GM21786 (cell line): ENCODE data around the gene ITLN2.
"Not testable (repeated sequence)": the region's sequence is repeated elsewhere in the genome, so short reads cannot be mapped to it uniquely, and the experiment has no call there.

Experiments
- ATAC-seq: cut with Tn5 transposase; IDR thresholded peaks from one replicate; pipeline ENCODE4 v1.9.1; 2021; ENCODE audit not compliant: unreplicated experiment

The ITLN2 gene

DNA sequence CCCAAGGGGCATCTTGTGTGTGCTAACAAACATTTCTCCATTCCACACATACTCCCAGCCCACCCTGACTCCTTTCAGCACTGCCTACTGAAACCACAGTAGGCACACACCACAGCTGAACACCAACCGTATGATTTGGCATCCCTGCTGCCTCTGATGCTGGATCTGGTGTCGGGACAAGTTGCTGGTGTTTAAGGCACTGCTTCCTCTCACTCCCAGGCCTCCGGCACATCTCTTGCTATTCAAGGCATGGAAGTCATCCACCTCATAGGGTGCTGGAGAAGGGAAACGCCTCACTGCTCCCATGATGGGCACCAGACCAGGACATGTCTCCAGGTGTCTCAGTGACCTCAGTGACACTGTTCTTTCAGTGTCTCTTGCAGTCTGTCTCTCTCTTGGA is 2.4 kb upstream of the ITLN2 start:
- no peak for ATAC-seq

DNA sequence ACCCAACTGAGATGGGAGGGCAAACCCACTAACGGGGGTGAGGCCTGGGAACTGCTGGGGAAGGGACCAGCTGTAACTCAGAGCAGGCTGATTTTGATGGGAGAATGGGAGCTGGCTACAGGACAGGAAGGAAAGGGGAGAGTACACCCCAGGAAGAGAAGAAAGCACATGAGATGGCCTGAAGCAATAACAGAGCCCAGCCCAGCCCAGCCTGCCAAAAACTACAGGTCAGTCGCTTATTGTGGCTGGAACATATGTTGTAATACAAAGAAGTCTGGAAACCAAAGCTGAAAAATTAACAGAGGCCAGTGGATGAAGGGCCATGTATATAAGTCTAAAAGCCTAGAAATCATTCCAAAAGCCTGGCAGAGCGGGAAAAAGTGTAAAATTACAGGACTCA is 1.6 kb downstream of the ITLN2 start:
- no peak for ATAC-seq

DNA sequence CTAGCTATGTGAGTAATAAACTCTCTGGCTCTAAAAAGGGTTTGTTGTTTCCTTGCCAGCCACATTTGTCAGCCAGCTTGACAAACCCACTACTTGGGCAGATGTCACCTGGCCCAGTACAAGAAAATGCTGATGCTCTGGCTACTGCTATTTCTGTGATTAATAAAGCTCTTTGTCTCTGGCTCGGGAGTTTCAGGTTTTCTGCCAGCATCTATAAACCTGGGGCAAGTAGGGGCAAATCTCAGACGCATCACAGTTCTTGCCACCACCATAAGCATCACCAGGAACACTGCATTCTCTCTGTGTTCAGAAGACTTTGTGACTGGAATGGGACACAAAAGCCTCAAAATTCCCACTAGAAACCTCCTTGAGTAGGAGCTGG is 2.5 kb downstream of the ITLN2 start:
- no peak for ATAC-seq

DNA sequence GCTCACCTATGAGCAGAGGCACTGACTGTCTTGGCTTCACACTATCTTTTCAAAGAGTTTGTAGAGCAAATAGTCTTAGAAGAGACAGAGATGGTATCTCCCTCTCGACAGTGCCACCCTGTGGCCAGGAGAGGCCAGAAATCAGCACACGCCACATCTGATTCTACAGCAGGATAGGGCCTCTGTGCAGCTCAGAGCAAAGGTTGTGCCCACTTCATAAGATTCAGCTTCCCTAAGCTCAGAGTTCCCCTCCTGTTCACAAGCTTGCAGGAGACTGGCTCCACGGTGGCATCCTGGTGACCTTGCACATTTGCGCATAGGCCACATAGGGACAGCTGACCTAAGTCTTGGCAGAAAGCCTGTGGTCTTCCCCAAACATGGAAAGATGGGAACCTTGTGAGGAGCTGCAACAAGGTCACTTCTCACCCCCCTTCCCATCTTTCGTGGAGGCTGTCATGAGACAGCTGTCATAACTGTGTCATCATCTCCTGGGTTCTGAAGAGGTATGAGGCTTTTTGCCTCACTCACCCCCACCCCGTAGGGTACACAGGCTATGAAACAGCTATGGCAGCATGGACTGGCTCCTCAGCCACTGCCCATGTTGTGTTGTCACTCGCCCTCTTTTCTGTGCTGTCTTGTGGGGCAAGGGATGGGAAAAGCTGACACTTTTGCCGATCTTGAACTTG is 3.0 kb downstream of the ITLN2 start:
- no peak for ATAC-seq

- ATAC-seq = no peak
Observed at GRCh38 chr1:160950657-160951056, 4.0 kb downstream of the ITLN2 start.

- no peak for ATAC-seq
Observed at GRCh38 chr1:160949881-160950280, 4.7 kb downstream of the ITLN2 start.

DNA sequence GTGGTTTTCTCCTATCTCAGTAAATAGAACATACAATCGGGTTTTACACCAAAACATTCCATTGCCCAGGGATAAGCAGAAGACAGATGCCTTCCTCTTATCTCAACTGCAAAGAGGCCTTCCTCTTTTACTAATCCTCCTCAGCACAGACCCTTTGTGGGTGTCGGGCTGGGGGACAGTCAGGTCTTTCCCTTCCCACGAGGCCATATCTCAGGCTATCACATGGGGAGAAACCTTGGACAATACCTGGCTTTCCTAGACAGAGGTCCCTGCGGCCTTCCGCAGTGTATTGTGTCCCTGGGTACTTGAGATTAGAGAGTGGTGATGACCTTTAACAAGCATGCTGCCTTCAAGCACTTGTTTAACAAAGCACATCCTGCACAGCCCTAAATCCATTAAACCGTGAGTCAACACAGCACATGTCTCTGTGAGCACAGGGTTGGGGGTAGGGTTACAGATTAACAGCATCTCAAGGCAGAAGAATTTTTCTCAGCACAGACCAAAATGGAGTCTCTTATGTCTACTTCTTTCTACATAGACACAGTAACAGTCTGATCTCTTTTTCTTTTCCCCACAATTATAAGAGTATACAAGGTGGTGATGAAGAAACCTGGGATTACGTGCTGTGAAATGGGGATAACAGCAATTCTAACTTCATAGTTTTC is 5.3 kb downstream of the ITLN2 start:
- ATAC-seq = not testable (repeated sequence)

- not testable (repeated sequence) for ATAC-seq
Observed at GRCh38 chr1:160947174-160947759, 7.3 kb downstream of the ITLN2 start.

DNA sequence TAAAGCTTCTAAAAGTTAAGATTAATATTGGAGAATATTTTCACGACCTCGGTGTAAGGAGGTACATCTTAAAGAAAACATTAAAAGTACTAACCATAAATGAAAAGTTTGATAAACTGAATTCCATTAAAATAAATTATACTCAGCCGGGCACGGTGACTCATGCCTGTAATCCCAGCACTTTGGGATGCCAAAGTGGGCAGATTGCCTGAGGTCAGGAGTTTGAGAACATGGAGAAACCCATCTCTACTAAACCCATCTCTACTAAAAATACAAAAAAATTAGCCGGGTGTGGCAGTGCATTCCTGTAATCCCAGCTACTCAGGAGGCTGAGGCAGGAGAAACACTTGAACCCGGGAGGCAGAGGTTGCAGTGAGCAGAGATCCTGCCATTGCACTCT is 8.7 kb downstream of the ITLN2 start:
- ATAC-seq = not testable (repeated sequence)

GRCh38 chr1:160945079-160945478 is 9.5 kb downstream of the ITLN2 start:
- ATAC-seq = no peak

GRCh38 chr1:160942926-160943325 is 11.7 kb downstream of the ITLN2 start:
- no peak for ATAC-seq

DNA sequence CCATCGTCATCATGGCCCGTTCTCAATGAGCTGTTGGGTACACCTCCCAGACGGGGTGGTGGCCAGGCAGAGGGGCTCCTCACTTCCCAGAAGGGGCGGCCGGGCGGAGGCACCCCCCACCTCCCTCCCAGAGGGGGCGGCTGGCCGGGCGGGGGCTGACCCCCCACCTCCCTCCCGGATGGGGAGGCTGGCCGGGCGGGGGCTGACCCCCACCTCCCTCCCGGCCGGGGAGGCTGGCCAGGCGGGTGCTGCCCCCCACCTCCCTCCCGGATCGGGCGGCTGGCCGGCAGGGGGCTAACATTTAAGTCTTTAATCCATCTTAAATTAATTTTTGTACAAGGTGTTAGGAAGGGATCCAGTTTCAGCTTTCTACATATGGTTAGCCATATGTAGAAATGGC is 17.9 kb downstream of the ITLN2 start:
- not testable (repeated sequence) for ATAC-seq

DNA sequence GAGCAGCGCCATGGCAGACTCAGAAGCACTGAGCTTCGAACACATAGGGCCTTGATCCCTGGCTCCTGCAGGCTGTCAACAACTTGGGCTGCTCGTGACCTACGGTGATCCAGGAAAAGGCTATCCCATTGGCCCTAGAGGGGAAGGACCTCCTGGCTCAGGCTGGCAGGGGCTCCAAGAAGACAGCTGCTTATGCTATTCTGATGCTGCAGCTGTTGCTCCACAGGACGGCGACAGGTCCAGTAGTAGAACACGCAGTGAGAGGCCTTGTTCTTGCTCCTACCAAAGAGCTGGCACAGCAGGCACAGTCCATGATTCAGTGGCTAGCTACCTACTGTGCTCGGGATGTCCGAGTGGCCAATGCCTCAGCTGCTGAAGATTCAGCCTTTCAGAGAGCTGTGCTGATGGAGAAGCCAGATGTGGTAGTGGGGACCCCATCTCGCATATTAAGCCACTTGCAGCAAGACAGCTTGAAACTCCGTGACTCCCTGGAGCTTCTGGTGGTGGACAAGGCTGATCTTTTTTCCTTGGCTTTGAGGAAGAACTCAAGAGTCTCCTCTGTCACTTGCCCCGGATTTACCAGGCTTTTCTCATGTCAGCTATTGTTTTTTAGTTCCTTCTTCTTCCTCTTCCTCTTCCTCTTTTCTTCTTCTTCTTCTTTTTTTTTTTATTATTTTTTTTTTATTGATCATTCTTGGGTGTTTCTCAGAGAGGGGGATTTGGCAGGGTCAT is 18.9 kb downstream of the ITLN2 start:
- ATAC-seq = no peak

DNA sequence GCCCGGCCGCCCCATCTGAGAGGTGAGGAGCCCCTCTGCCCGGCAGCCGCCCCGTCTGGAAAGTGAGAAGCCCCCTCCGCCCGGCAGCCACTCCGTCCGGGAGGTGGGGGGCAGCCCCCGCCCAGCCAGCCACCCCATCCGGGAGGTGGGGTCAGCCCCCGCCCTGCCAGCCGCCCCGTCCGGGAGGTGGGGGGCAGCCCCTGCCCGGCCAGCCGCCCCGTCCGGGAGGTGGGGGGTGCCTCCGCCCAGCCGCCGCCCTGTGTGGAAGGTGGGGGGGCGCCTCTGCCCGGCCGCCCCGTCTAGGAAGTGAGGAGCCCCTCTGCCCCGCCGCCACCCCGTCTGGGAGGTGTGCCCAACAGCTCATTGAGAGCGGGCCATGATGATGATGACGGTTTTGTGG is 21.3 kb downstream of the ITLN2 start:
- not testable (repeated sequence) for ATAC-seq

- ATAC-seq = no peak
Observed at GRCh38 chr1:160925652-160926244, 28.9 kb downstream of the ITLN2 start.

DNA sequence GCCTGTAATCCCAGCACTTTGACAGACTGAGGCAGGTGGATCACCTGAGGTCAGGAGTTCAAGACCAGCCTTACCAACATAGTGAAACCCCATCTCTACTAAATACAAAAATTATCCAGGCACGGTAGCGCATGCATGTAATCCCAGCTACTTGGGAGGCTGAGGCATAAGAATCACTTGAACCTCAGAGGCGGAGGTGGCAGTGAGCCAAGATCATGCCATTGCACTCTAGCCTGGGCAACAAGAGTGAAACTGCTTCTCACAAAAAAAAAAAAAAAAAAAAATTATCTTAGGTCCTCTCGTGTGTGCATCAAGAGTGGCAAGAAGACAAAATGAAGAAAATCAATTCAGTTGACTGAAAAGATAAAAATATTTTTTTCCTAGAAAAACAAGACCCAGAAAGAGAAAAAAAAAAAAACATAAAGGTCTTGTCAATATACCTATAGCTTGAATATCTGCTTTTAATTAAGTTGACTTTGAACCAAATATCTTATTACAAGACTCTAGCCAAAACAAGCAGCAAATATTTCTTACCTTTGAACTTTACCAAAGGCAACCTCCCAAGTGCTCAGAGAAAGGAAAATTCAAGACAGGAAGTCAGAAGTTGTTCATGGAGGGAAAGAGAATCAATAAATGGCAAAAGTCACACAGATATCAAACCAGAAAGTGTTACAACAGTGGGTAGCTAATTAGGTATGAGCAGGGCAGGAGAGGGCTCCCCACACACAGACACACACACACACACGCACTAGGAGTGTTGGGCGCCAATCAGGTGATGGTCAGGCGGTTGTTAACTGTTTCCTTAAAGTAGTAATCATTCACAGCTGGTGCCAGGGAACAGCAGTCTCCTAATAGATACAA is 29.6 kb downstream of the ITLN2 start:
- no peak for ATAC-seq

DNA sequence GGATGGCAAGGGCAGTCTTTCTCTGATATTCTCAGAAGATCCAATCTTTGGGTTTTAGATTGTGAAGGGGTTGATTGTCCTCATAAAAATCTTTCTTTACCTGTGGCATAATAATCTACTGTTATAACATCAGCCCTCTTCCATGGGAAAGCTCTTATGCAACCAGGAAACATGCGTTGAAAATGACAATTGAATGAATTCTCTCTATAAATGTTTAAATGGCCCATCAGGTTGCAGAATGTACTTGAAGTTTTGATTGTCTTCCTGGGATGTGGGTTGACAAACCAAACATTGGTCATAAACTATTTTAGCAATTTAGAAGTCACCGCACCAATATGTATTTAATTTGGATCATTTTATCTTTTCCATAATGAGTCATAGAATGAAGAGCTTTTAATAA is 37.9 kb downstream of the ITLN2 start:
- no peak for ATAC-seq

DNA sequence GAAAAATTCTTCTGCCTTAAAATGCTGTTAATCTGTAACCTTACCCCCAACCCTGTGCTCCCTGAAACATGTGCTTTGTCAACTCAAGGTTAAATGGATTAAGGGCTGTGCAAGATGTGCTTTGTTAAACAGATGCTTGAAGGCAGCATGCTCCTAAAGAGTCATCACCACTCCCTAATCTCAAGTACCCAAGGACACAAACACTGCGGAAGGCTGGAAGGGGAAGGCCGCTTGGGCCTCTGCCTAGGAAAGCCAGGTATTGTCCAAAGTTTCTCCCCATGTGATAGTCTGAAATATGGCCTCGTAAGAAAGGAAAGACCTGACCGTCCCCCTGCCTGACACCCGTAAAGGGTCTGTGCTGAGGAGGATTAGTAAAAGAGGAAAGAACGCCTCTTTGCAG is 41.4 kb downstream of the ITLN2 start:
- not testable (repeated sequence) for ATAC-seq

- no peak for ATAC-seq
Observed at GRCh38 chr1:160911925-160912324, 42.7 kb downstream of the ITLN2 start.

GRCh38 chr1:160911441-160911840 is 43.2 kb downstream of the ITLN2 start:
- no peak for ATAC-seq
